ENCODE measurements around the gene CCK.

DNA sequence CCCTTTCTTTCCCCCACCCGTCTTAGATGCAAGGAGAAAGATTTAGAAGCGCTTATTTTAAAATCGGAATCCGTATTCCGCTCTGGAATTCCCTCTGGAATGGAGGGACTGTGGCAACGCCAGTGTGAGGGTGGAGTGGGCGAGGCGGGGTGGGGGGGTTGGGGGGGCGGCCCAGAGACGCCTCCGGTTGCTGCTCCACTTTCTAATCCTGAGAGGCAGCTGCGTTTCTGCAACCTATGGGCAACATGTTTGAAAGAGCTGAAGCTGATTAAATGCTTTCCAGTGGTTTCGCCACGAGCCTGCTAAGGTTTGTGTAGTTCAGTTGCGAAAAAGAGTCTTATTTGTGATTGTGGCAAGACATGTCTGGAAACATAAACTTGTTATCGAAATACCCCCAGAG lies at the start of gene CCK:
- TF ChIP-seq CTCF (IDR thresholded peaks at IDR 0.05) (no peak), POLR2A (IDR thresholded peaks at IDR 0.05) (no peak), POLR2AphosphoS5 (IDR thresholded peaks at IDR 0.05) (no peak)

Measured in transverse colon (tissue), 4 donors.